A549 (cell line): ENCODE measurements around the gene CRK. TPM values are rescaled to one million over a fixed set of nuclear protein-coding genes. Genes with fewer than 3 reads are reported as not detected.

ENCODE experiments used
- ATAC-seq, 2 experiments: fragments of 200-7000 bp in 1 of 2; fragments of >200 bp in 1 of 2; cut with Nextera tagmentation in 1 of 2; cut with Tn5 transposase in 1 of 2; 3 replicates each; pipeline versions ENCODE4 v1.8.0 to v1.9.1; 2018 to 2020; ENCODE audit warnings: mild to moderate bottlenecking in 1 of 2, moderate library complexity in 1 of 2
- CTCF ChIA-PET: fragments of 300-600 bp; sonication (Branson Sonifier 250); formaldehyde crosslinking; extraction: SDS; loops from one replicate; lab custom pipeline; 2021; ENCODE audit warnings: antibody characterized with exemption, inconsistent platforms; lab: Yijun Ruan, JAX
- POLR2A ChIA-PET: fragments of 350-600 bp; formaldehyde crosslinking; extraction: SDS; loops from one replicate; lab custom pipeline; 2021; ENCODE audit warnings: antibody characterized with exemption, inconsistent platforms; lab: Yijun Ruan, JAX
- DNase-seq, 2 experiments: peaks; one replicate each; pipeline versions ENCODE4 v3.0.0 to v3.0.0-alpha.2; 2011 to 2016; ENCODE audit warnings: low read depth in 1 of 2, low spot score in 1 of 2
- FAIRE-seq: peaks from 2 replicates; lab custom pipeline; 2011; peaks lifted over from hg19 to GRCh38; lab: Jason Lieb, UNC
- H3K27ac ChIP-seq, 2 experiments: fragments of >200 bp; sonication (Bioruptor Twin); formaldehyde crosslinking; 3 replicates each; pipeline ENCODE4 v1.5.1; 2016 to 2017
- H3K4me1 ChIP-seq: fragments of >200 bp; sonication (Bioruptor Twin); formaldehyde crosslinking; 3 replicates; pipeline ENCODE4 v1.6.1; 2016
- H3K4me2 ChIP-seq: fragments of >200 bp; sonication (Bioruptor Twin); formaldehyde crosslinking; 3 replicates; pipeline ENCODE4 v1.6.1; 2016
- H3K4me3 ChIP-seq: fragments of >200 bp; sonication (Bioruptor Twin); formaldehyde crosslinking; 3 replicates; pipeline ENCODE4 v1.5.1; 2016
- H3K9me3 ChIP-seq: fragments of >200 bp; sonication (Bioruptor Twin); formaldehyde crosslinking; 3 replicates; pipeline ENCODE4 v1.6.1; 2016
- CBX2 ChIP-seq: fragments of 200-600 bp; sonication (generic); IDR thresholded peaks from 2 replicates; pipeline ENCODE4 v1.6.1; 2016; ENCODE audit warnings: low read depth, mild to moderate bottlenecking, borderline replicate concordance
- CBX8 ChIP-seq: fragments of 200-600 bp; sonication (generic); IDR thresholded peaks from 2 replicates; pipeline ENCODE4 v1.6.1; 2016
- CEBPB ChIP-seq, 2 experiments: fragments of >200 bp in 1 of 2; sonication (Bioruptor Twin) in 1 of 2; formaldehyde crosslinking in 1 of 2; IDR thresholded peaks; 2 replicates each; pipeline ENCODE4 v1.6.1; 2012 to 2016
- CHD4 ChIP-seq: fragments of 200-600 bp; sonication (generic); IDR thresholded peaks from 2 replicates; pipeline ENCODE4 v1.6.1; 2016; ENCODE audit warnings: antibody characterized with exemption, mild to moderate bottlenecking, borderline replicate concordance
- FOSL2 ChIP-seq, 2 experiments: fragments of 450-650 bp in 1 of 2; fragments of >200 bp in 1 of 2; sonication (Bioruptor Twin) in 1 of 2; formaldehyde crosslinking; IDR thresholded peaks; 2 replicates each; pipeline versions ENCODE4 v1.5.0 to v1.6.1; 2016 to 2020; ENCODE audit warnings: mild to moderate bottlenecking in 1 of 2, moderate library complexity in 1 of 2
- HEYL ChIP-seq: fragments of 250-450 bp; sonication (Bioruptor Pico); IDR thresholded peaks from 2 replicates; pipeline ENCODE4 v1.8.0; 2021; ENCODE audit warnings: mild to moderate bottlenecking, moderate library complexity
- HOXB13 ChIP-seq: fragments of 250-450 bp; sonication (Bioruptor Pico); IDR thresholded peaks from 2 replicates; pipeline ENCODE4 v1.5.0; 2020; ENCODE audit warnings: low read depth, mild to moderate bottlenecking, moderate library complexity
- HOXB5 ChIP-seq: fragments of 250-450 bp; sonication (Bioruptor Pico); IDR thresholded peaks from 2 replicates; pipeline ENCODE4 v1.5.0; 2020; ENCODE audit warnings: mild to moderate bottlenecking, moderate library complexity
- MAFK ChIP-seq: fragments of 450-650 bp; IDR thresholded peaks from 2 replicates; pipeline ENCODE4 v1.6.1; 2014; ENCODE audit not compliant: partially characterized antibody
- MAZ ChIP-seq: fragments of 150-350 bp; IDR thresholded peaks from 2 replicates; pipeline ENCODE4 v1.6.1; 2014; ENCODE audit warnings: antibody characterized with exemption, low read depth, low read length, borderline replicate concordance
- MYC ChIP-seq: IDR thresholded peaks from 2 replicates; pipeline ENCODE4 v1.6.1; 2012; ENCODE audit warnings: mild to moderate bottlenecking, inconsistent platforms, low read length, improper control_type of control experiment, borderline replicate concordance
- NPAS2 ChIP-seq: fragments of 250-450 bp; sonication (Bioruptor Pico); IDR thresholded peaks from 2 replicates; pipeline ENCODE4 v1.8.0; 2022; ENCODE audit warnings: mild to moderate bottlenecking, moderate library complexity, borderline replicate concordance
- PHF8 ChIP-seq: fragments of 200-600 bp; sonication (generic); IDR thresholded peaks from 2 replicates; pipeline ENCODE4 v1.6.1; 2016; ENCODE audit warnings: low read depth, mild to moderate bottlenecking, antibody characterized with exemption, moderate library complexity, borderline replicate concordance
- POLR2A ChIP-seq: IDR thresholded peaks from 2 replicates; pipeline ENCODE4 v1.6.1; 2012; ENCODE audit warnings: mild to moderate bottlenecking, low read length
- RFX5 ChIP-seq: fragments of 450-650 bp; IDR thresholded peaks from 2 replicates; pipeline ENCODE4 v1.7.1; 2014; ENCODE audit warnings: antibody characterized with exemption, mild to moderate bottlenecking, moderate library complexity
- RNF2 ChIP-seq: fragments of 200-600 bp; sonication (generic); IDR thresholded peaks from 2 replicates; pipeline ENCODE4 v1.6.1; 2016; ENCODE audit warnings: low read depth, mild to moderate bottlenecking, antibody characterized with exemption, moderate library complexity, borderline replicate concordance
- SMC3 ChIP-seq: fragments of >200 bp; sonication (Bioruptor Twin); formaldehyde crosslinking; IDR thresholded peaks from 3 replicates; pipeline ENCODE4 v1.6.1; 2018; ENCODE audit warnings: inconsistent platforms
- SREBF2 ChIP-seq: fragments of 450-650 bp; IDR thresholded peaks from 2 replicates; pipeline ENCODE4 v1.6.1; 2014; ENCODE audit warnings: mild to moderate bottlenecking, moderate library complexity
- TP53 ChIP-seq: fragments of 250-450 bp; sonication (Bioruptor Pico); IDR thresholded peaks from 2 replicates; pipeline ENCODE4 v1.5.0; 2021; ENCODE audit warnings: mild to moderate bottlenecking, moderate library complexity
- WGBS: methylation state at CpG from one replicate; pipeline ENCODE4 v1.1.6; 2017; ENCODE audit errors: missing lambda C conversion rate; 5-methylcytosine and 5-hydroxymethylcytosine counted together
- polyA plus RNA-seq, 4 experiments: library from polyadenylated mRNA; depleted of rRNA in 3 of 4; stranded (reverse); fragments of >200 nt; fragmentation: RNase III in 1 of 4; extraction: RNeasy Plus Mini Kit Qiagen cat#74134 plus additional on column Dnase treatment in 1 of 4; gene quantifications; 2 replicates in 3 of 4; 3 replicates in 1 of 4; pipeline ENCODE4 v1.2.3, GENCODE V29; 2011 to 2017
- TF ChIP-seq, protein P1 (sequence below): IDR thresholded peaks from 2 replicates; pipeline ENCODE4 v1.6.1; 2012
- TF ChIP-seq, protein P2 (sequence below): fragments of >200 bp; sonication (Bioruptor Twin); formaldehyde crosslinking; IDR thresholded peaks from 2 replicates; pipeline ENCODE4 v1.6.1; 2016
- TF ChIP-seq, protein P3 (sequence below): fragments of 250-450 bp; sonication (Bioruptor Pico); IDR thresholded peaks from 2 replicates; pipeline ENCODE4 v1.5.0; 2021; ENCODE audit warnings: mild to moderate bottlenecking, moderate library complexity, borderline replicate concordance
- TF ChIP-seq, protein P4 (sequence below): fragments of >200 bp; sonication (Bioruptor Twin); formaldehyde crosslinking; IDR thresholded peaks from 3 replicates; pipeline ENCODE4 v1.5.1; 2016
- TF ChIP-seq, protein P5 (sequence below): fragments of 250-450 bp; sonication (Bioruptor Pico); IDR thresholded peaks from 2 replicates; pipeline ENCODE4 v1.5.0; 2020; ENCODE audit warnings: low read depth, mild to moderate bottlenecking, moderate library complexity
- TF ChIP-seq, protein P6 (sequence below): fragments of 450-650 bp; IDR thresholded peaks from 2 replicates; pipeline ENCODE4 v1.6.1; 2014; ENCODE audit warnings: antibody characterized with exemption

The CRK gene
- polyA plus RNA-seq, 2 of the 4 experiments (the other 2 are of a cell fraction), result 76.5 to 124 TPM

DNA sequence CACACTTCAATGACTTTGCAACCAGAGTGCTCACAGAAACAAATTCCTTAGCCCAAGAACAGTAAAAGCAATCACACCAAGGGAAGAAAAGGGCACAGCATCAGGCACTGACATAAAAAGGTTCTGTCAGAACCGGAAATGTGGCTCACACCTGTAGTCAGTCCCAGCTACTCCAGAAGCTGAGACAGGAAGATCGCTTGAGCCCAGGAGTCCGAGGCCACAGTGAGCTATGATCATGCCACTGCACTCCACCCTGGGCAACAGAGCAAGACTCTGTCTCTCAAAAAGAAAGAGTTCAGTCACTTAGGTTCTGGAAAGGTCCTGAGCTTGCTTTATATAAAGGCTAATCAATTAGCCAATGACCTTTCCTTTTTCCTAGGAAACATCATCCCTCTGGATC, 78.7 kb downstream of the CRK start:
- Histone ChIP-seq H3K4me3 (no peak overlapping the region), H3K4me2 (no peak overlapping the region), H3K9me3 (no peaks in the 10 kb centered on the region), H3K27ac (no peak overlapping the region), H3K4me1 (peaks cover 59% of the 10 kb centered on the region)
- 88% methylated on average over 3 of the region's 3 CpGs for WGBS
- FAIRE-seq, result no peak
- TF ChIP-seq RNF2, result no peak
- TF ChIP-seq CBX8, result no peak
- no peak for TF ChIP-seq FOSL2 (IDR thresholded peaks at IDR 0.05)
- no peak for TF ChIP-seq FOSL2 (CRISPR knock-in tag; IDR thresholded peaks at IDR 0.05)
- TF ChIP-seq CHD4, result no peak
- no peak for TF ChIP-seq TP53 (CRISPR knock-in tag)
- no peak for TF ChIP-seq RFX5
- TF ChIP-seq MAFK, result no peak
- no peak for TF ChIP-seq CEBPB (IDR thresholded peaks at IDR 0.05)
- no peak for TF ChIP-seq MYC
- TF ChIP-seq HOXB5 (CRISPR knock-in tag), result no peak
- no peak for TF ChIP-seq SMC3
- TF ChIP-seq HOXB13 (CRISPR knock-in tag), result no peak
- ChIA-PET CTCF (interaction anchor here (1.0 to 8.8 kb wide), 6 partner anchors 9 to 37 kb away, joined by 3 to 123 read pairs (median 3); no protein-coding TSS in a partner anchor), POLR2A (no interaction called here)
- ATAC-seq, result no peak
- DNase-seq, result no peak

DNA sequence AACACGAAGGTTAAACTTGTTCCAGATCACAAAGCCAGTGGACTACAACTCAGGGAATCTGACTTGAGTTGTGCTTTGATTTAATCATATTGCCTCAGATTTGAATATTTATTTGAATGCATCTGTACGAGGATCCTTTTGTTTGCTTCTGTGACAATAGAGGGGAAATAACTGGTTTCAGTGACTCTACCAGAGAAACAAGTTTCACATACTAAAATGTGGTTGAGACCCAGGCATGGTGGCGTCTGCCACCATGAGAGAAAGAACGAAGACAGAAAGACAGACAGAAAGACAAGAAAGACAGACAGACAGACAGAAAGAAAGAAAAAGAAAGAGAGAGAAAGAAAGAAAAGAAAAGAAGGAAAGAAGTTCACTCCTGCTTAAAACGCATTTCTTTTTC, 80.0 kb downstream of the CRK start:
- H3K4me2 ChIP-seq, result no peak overlapping the region
- TF ChIP-seq NPAS2 (CRISPR knock-in tag) (no peak), HEYL (CRISPR knock-in tag) (no peak)
- TF ChIP-seq, protein P1, sequence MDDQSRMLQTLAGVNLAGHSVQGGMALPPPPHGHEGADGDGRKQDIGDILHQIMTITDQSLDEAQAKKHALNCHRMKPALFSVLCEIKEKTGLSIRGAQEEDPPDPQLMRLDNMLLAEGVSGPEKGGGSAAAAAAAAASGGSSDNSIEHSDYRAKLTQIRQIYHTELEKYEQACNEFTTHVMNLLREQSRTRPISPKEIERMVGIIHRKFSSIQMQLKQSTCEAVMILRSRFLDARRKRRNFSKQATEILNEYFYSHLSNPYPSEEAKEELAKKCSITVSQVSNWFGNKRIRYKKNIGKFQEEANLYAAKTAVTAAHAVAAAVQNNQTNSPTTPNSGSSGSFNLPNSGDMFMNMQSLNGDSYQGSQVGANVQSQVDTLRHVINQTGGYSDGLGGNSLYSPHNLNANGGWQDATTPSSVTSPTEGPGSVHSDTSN, result no peak
- TF ChIP-seq, protein P2, sequence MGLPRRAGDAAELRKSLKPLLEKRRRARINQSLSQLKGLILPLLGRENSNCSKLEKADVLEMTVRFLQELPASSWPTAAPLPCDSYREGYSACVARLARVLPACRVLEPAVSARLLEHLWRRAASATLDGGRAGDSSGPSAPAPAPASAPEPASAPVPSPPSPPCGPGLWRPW, result no peak
- TF ChIP-seq, protein P3, sequence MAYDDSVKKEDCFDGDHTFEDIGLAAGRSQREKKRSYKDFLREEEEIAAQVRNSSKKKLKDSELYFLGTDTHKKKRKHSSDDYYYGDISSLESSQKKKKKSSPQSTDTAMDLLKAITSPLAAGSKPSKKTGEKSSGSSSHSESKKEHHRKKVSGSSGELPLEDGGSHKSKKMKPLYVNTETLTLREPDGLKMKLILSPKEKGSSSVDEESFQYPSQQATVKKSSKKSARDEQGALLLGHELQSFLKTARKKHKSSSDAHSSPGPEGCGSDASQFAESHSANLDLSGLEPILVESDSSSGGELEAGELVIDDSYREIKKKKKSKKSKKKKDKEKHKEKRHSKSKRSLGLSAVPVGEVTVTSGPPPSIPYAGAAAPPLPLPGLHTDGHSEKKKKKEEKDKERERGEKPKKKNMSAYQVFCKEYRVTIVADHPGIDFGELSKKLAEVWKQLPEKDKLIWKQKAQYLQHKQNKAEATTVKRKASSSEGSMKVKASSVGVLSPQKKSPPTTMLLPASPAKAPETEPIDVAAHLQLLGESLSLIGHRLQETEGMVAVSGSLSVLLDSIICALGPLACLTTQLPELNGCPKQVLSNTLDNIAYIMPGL (CRISPR knock-in tag), result no peak
- TF ChIP-seq, all 56 proteins: peak for 0
- 70% methylated on average over 5 of the region's 5 CpGs for WGBS
- ChIA-PET CTCF (interaction anchor here (0.7 to 8.8 kb wide), 5 partner anchors 10 to 86 kb away, joined by 3 to 123 read pairs (median 6); no protein-coding TSS in a partner anchor), POLR2A (no interaction called here)
- ATAC-seq, result no peak
- no peak for DNase-seq
- peak; percentile 39 for FAIRE-seq
- H3K27ac ChIP-seq, result no peak overlapping the region
- no peaks in the 10 kb centered on the region for H3K9me3 ChIP-seq
- no peak overlapping the region for H3K4me3 ChIP-seq
- peaks cover 51% of the 10 kb centered on the region for H3K4me1 ChIP-seq

DNA sequence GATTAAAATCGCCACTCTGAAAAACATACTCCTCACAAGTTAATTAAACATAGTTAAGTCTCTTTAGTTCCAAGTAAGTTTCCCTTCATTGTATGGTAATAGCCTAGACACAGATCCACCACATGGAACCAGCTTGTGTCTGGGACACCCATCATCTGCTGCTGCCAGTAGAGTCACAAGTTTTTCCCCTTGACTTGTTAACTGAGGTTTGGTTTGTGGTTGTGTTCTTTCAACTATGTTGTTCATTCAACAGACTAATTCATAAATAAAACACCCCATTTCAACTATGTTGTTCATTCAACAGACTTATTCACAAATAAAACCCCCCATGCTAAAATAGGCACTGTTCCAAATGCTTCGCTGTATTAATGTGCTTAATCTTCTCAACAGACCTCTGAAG, 80.4 kb downstream of the CRK start:
- POLR2A ChIA-PET, result no interaction called here
- 41% methylated on average over 2 of the region's 2 CpGs for WGBS
- Histone ChIP-seq H3K9me3 (no peaks in the 10 kb centered on the region), H3K4me1 (peaks cover 46% of the 10 kb centered on the region), H3K4me2 (no peak overlapping the region), H3K4me3 (no peak overlapping the region), H3K27ac (no peak overlapping the region)
- ATAC-seq (no peak), FAIRE-seq (no peak), DNase-seq (no peak)
- CTCF ChIA-PET, result interaction anchor here (1.0 to 8.8 kb wide), 3 partner anchors 9 to 14 kb away, joined by 6 to 123 read pairs (median 10); no protein-coding TSS in a partner anchor
- TF ChIP-seq POLR2A (no peak), SREBF2 (no peak), CBX2 (no peak), MAZ (no peak), MAFK (no peak), PHF8 (no peak)
- TF ChIP-seq, protein P4, sequence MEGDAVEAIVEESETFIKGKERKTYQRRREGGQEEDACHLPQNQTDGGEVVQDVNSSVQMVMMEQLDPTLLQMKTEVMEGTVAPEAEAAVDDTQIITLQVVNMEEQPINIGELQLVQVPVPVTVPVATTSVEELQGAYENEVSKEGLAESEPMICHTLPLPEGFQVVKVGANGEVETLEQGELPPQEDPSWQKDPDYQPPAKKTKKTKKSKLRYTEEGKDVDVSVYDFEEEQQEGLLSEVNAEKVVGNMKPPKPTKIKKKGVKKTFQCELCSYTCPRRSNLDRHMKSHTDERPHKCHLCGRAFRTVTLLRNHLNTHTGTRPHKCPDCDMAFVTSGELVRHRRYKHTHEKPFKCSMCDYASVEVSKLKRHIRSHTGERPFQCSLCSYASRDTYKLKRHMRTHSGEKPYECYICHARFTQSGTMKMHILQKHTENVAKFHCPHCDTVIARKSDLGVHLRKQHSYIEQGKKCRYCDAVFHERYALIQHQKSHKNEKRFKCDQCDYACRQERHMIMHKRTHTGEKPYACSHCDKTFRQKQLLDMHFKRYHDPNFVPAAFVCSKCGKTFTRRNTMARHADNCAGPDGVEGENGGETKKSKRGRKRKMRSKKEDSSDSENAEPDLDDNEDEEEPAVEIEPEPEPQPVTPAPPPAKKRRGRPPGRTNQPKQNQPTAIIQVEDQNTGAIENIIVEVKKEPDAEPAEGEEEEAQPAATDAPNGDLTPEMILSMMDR, result no peak
- TF ChIP-seq, protein P5, sequence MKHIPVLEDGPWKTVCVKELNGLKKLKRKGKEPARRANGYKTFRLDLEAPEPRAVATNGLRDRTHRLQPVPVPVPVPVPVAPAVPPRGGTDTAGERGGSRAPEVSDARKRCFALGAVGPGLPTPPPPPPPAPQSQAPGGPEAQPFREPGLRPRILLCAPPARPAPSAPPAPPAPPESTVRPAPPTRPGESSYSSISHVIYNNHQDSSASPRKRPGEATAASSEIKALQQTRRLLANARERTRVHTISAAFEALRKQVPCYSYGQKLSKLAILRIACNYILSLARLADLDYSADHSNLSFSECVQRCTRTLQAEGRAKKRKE, result no peak
- TF ChIP-seq, protein P6, sequence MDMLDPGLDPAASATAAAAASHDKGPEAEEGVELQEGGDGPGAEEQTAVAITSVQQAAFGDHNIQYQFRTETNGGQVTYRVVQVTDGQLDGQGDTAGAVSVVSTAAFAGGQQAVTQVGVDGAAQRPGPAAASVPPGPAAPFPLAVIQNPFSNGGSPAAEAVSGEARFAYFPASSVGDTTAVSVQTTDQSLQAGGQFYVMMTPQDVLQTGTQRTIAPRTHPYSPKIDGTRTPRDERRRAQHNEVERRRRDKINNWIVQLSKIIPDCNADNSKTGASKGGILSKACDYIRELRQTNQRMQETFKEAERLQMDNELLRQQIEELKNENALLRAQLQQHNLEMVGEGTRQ, result no peak
